Gastroesophageal sphincter (tissue), 4 donors: ENCODE data around the gene CACNA1C. TPM values are rescaled to one million over a fixed set of nuclear protein-coding genes. Genes with fewer than 3 reads are reported as not detected.

Source experiments
- ATAC-seq: fragments of 150-250 bp; one replicate; pipeline ENCODE4 v1.9.1; 2016; ENCODE audit warnings: mild to moderate bottlenecking, moderate library complexity
- H3K27ac ChIP-seq, 4 donors: fragments of 200-600 bp; sonication (generic) in 3 of 4; 1 replicate in 3 of 4; 2 replicates in 1 of 4; pipeline ENCODE4 v1.5.1; 2016 to 2019
- H3K27me3 ChIP-seq: fragments of 200-600 bp; sonication (generic); one replicate; pipeline ENCODE4 v1.5.1; 2019
- H3K36me3 ChIP-seq, 2 donors: fragments of 200-600 bp; sonication (generic); one replicate each; pipeline ENCODE4 v1.5.1; 2019; ENCODE audit warnings: control low read depth in 1 of 2
- H3K4me1 ChIP-seq, 3 donors: fragments of 200-600 bp; sonication (generic); 1 replicate in 2 of 3; 2 replicates in 1 of 3; pipeline ENCODE4 v1.5.1; 2016 to 2019; ENCODE audit warnings: control low read depth in 2 of 3
- H3K4me3 ChIP-seq, 2 donors: fragments of 200-600 bp; sonication (generic); one replicate each; pipeline ENCODE4 v1.5.1; 2019; ENCODE audit warnings: mild to moderate bottlenecking in 1 of 2, moderate library complexity in 1 of 2
- H3K9me3 ChIP-seq, 3 donors: fragments of 200-600 bp; sonication (generic); one replicate each; pipeline ENCODE4 v1.5.1; 2017 to 2019; ENCODE audit warnings: control low read depth in 2 of 3
- EP300 ChIP-seq: sonication (generic); formaldehyde crosslinking; IDR thresholded peaks from one replicate; pipeline ENCODE4 v1.6.1; 2017; ENCODE audit warnings: antibody characterized with exemption, mild to moderate bottlenecking
- POLR2A ChIP-seq, 2 donors: fragments of 450-650 bp; IDR thresholded peaks; one replicate each; pipeline ENCODE4 v1.6.1; 2017; ENCODE audit warnings: antibody characterized with exemption in 2 of 2, mild to moderate bottlenecking in 2 of 2, moderate library complexity in 1 of 2
- POLR2AphosphoS5 ChIP-seq: sonication (generic); formaldehyde crosslinking; IDR thresholded peaks from one replicate; pipeline ENCODE4 v1.6.1; 2017; ENCODE audit warnings: antibody characterized with exemption
- WGBS, 2 donors: methylation state at CpG; one replicate each; pipeline ENCODE4 v1.1.5; 2018; ENCODE audit warnings: low coverage in 1 of 2; 5-methylcytosine and 5-hydroxymethylcytosine counted together
- total RNA-seq, 4 donors: library from RNA; depleted of rRNA; stranded (reverse); fragments of >200 nt; gene quantifications; one replicate each; pipeline ENCODE4 v1.1.0, GENCODE V29; 2016
- TF ChIP-seq, protein P1 (sequence below), 4 experiments: fragments of 200-600 bp in 2 of 4; fragments of 450-650 bp in 2 of 4; sonication (generic) in 1 of 4; IDR thresholded peaks; one replicate each; pipeline ENCODE4 v1.5.1; 2017 to 2019; ENCODE audit warnings: antibody characterized with exemption in 4 of 4, mild to moderate bottlenecking in 2 of 4, moderate library complexity in 2 of 4

The CACNA1C gene
- total RNA-seq, 4 donors from 2014 or later = 22.9 to 96.2 (median 41.4) TPM

DNA sequence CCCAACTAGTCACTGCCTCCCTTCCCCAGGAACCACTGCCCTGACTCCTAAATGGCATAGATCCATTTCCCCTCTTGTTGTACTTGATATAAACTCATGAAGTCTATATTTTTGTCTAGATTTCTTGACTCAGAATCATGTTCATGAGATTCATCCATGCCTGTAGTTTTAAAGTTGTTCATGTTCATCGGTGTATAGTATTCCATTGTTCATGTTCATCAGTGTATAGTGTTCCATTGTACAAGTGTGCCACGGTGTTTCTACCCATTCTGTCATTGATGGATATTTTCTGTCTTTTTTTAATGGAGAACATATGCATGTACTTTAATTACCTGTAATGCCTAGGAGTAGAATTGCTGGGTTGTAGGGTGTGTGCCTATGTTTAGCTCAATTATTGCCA lies 261.7 kb downstream of the CACNA1C start:
- Histone ChIP-seq H3K4me1 (peaks cover 0 to 48% (median 14%) of the 10 kb centered on the region in 3 donors), H3K27me3 (no peaks in the 10 kb centered on the region), H3K4me3 (no peak overlapping the region), H3K9me3 (no peaks in the 10 kb centered on the region), H3K36me3 (no peaks in the 10 kb centered on the region), H3K27ac (no peak overlapping the region)
- 46 to 100% methylated on average over 2 of the region's 2 CpGs for WGBS, 2 donors
- ATAC-seq = no peak
- TF ChIP-seq EP300 (no peak), POLR2AphosphoS5 (no peak), POLR2A (IDR thresholded peaks at IDR 0.05) (no peak)
- TF ChIP-seq, protein P1, sequence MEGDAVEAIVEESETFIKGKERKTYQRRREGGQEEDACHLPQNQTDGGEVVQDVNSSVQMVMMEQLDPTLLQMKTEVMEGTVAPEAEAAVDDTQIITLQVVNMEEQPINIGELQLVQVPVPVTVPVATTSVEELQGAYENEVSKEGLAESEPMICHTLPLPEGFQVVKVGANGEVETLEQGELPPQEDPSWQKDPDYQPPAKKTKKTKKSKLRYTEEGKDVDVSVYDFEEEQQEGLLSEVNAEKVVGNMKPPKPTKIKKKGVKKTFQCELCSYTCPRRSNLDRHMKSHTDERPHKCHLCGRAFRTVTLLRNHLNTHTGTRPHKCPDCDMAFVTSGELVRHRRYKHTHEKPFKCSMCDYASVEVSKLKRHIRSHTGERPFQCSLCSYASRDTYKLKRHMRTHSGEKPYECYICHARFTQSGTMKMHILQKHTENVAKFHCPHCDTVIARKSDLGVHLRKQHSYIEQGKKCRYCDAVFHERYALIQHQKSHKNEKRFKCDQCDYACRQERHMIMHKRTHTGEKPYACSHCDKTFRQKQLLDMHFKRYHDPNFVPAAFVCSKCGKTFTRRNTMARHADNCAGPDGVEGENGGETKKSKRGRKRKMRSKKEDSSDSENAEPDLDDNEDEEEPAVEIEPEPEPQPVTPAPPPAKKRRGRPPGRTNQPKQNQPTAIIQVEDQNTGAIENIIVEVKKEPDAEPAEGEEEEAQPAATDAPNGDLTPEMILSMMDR (IDR thresholded peaks at IDR 0.05) = no peak

DNA sequence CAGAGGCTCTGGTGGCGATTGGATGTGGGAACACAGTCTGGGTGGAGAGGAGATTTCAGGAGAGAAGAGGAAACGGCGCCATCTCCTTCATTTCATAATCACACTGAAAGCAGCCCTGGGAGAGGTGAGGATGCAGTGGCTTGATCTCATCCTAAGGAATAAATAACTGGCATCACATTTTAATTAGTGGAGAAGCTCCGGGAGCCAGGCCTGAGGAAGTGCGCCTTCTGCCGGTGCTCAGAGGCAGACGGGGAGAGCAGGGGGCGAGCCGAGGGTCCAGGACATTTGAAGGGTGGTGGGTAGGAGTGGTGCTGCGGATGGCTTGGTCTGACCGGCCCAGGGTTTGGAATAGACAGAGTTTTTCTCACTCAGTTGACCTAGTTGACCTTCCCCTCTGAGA lies 265.0 kb downstream of the CACNA1C start:
- no peak overlapping the region for H3K4me3 ChIP-seq
- no peaks in the 10 kb centered on the region for H3K9me3 ChIP-seq
- no peak for ATAC-seq
- no peaks in the 10 kb centered on the region for H3K27me3 ChIP-seq
- 64 to 88% methylated on average over 5 of the region's 11 CpGs for WGBS, 2 donors
- TF ChIP-seq, protein P1 (IDR thresholded peaks at IDR 0.05) = no peak
- no peak for TF ChIP-seq POLR2A (IDR thresholded peaks at IDR 0.05)
- no peak for TF ChIP-seq POLR2AphosphoS5
- no peak for TF ChIP-seq EP300
- no peaks in the 10 kb centered on the region for H3K36me3 ChIP-seq
- no peak overlapping the region for H3K27ac ChIP-seq
- peaks cover 0 to 47% (median 7%) of the 10 kb centered on the region in 3 donors for H3K4me1 ChIP-seq

DNA sequence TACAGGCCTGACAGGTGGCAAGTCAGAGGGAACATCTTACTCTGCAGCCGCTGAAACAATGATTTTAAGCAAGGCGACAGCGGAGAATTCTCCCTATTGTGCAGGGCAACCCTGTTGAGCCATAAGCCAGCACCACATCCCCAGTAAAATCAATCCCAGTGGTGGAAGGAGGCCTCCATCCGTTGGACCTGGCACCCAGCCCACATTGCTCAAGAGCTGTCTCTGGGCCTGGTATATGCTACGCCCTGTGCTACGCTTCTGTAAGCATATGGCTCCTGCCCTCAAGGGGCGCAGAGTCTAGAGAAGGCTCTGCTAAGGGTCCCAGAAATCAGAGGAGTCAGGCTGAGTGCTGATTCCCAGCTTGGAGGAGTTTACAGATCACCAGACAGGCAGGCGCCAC lies 265.5 kb downstream of the CACNA1C start:
- ATAC-seq = no peak
- Histone ChIP-seq H3K27me3 (no peaks in the 10 kb centered on the region), H3K9me3 (no peaks in the 10 kb centered on the region), H3K36me3 (no peaks in the 10 kb centered on the region), H3K27ac (no peak overlapping the region), H3K4me1 (peaks cover 0 to 52% (median 7%) of the 10 kb centered on the region in 3 donors), H3K4me3 (no peak overlapping the region)
- TF ChIP-seq POLR2AphosphoS5 = no peak
- TF ChIP-seq, protein P1 (IDR thresholded peaks at IDR 0.05) = no peak
- TF ChIP-seq POLR2A (IDR thresholded peaks at IDR 0.05) = no peak
- no peak for TF ChIP-seq EP300
- 20 to 80% methylated on average over 1 of the region's 8 CpGs for WGBS, 2 donors

DNA sequence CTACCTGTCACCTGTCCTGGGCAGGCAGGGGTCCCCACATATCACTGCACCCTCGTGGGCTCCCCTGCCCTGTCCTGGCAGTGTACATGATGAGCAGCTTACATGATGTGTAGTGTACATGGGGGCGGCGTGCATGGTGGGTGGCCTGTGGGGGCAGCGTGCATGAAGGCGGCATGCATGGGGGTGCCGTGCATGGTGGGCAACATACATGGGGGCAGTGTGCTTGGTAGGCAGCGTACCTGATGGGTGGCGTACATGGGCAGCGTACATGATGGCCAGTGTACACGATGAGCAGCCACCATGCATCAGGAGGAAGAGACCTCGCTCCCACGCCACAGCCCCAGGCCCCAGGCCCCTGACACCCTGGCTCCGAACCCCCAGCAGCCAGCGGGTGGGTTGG lies 266.3 kb downstream of the CACNA1C start:
- 100% methylated on average over 2 of the region's 14 CpGs; no CpG with 5 or more reads in 1 of the 2 donors for WGBS, 2 donors
- H3K36me3 ChIP-seq = no peaks in the 10 kb centered on the region
- H3K9me3 ChIP-seq = no peaks in the 10 kb centered on the region
- TF ChIP-seq EP300 = no peak
- TF ChIP-seq POLR2AphosphoS5 = no peak
- TF ChIP-seq, protein P1 (IDR thresholded peaks at IDR 0.05) = no peak
- H3K27ac ChIP-seq = peak overlapping the region in 3 of 4 donors; percentile 3 to 31 (median 24)
- ATAC-seq = no peak
- no peak overlapping the region for H3K4me3 ChIP-seq
- H3K27me3 ChIP-seq = no peaks in the 10 kb centered on the region
- peaks cover 0 to 60% (median 15%) of the 10 kb centered on the region in 3 donors for H3K4me1 ChIP-seq

DNA sequence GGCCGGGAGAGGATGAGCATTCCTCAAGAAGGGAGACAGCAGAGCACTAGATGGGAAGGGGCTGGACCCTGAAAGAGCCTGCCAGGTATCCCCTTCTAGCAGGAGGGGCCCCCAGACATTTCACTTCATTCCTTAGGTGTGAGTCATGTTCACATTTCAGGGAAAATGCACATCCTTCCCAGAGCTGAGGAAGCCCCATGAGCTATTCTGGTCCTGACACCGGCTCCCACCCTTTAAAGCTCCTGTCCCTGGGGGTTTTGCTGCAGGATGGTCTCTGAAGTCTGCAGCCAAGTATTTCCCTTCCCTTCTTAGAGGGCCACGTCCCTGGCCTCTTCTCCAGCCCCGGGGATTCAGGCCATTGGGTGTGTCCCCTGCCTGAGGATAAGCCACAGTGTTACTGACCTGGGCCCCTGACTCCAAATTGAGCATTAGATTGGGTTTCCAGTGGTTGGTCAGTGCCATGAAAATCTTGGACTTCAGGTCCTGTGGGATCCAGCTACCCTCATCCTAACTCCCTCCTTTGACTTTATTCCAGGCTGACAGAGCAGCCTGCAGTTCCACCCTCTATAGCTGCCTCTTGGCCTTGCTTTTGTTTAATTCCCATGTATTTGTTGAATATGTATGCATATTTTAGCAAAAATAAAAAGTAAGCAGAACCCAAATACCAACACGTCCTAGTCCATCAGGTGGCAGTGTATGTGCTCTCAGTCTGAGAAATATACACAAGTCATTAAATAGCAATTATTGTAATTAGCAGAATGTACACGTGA lies 267.1 kb downstream of the CACNA1C start:
- TF ChIP-seq POLR2AphosphoS5 = no peak
- TF ChIP-seq, protein P1 (IDR thresholded peaks at IDR 0.05) = no peak
- TF ChIP-seq POLR2A (IDR thresholded peaks at IDR 0.05) = no peak
- TF ChIP-seq EP300 = no peak
- H3K4me3 ChIP-seq = no peak overlapping the region
- ATAC-seq = no peak
- H3K27me3 ChIP-seq = no peaks in the 10 kb centered on the region
- peak overlapping the region in 3 of 4 donors; percentile 3 to 31 (median 24) for H3K27ac ChIP-seq
- H3K9me3 ChIP-seq = no peaks in the 10 kb centered on the region
- 25 to 31% methylated on average over 3 of the region's 6 CpGs for WGBS, 2 donors
- no peaks in the 10 kb centered on the region for H3K36me3 ChIP-seq
- H3K4me1 ChIP-seq = peaks cover 0 to 68% (median 18%) of the 10 kb centered on the region in 3 donors
